ENCODE data around the gene DOCK3.
A peak's percentile ranks its signal among the peaks of the same experiment; 100 is the strongest.

The DOCK3 gene, protein sequence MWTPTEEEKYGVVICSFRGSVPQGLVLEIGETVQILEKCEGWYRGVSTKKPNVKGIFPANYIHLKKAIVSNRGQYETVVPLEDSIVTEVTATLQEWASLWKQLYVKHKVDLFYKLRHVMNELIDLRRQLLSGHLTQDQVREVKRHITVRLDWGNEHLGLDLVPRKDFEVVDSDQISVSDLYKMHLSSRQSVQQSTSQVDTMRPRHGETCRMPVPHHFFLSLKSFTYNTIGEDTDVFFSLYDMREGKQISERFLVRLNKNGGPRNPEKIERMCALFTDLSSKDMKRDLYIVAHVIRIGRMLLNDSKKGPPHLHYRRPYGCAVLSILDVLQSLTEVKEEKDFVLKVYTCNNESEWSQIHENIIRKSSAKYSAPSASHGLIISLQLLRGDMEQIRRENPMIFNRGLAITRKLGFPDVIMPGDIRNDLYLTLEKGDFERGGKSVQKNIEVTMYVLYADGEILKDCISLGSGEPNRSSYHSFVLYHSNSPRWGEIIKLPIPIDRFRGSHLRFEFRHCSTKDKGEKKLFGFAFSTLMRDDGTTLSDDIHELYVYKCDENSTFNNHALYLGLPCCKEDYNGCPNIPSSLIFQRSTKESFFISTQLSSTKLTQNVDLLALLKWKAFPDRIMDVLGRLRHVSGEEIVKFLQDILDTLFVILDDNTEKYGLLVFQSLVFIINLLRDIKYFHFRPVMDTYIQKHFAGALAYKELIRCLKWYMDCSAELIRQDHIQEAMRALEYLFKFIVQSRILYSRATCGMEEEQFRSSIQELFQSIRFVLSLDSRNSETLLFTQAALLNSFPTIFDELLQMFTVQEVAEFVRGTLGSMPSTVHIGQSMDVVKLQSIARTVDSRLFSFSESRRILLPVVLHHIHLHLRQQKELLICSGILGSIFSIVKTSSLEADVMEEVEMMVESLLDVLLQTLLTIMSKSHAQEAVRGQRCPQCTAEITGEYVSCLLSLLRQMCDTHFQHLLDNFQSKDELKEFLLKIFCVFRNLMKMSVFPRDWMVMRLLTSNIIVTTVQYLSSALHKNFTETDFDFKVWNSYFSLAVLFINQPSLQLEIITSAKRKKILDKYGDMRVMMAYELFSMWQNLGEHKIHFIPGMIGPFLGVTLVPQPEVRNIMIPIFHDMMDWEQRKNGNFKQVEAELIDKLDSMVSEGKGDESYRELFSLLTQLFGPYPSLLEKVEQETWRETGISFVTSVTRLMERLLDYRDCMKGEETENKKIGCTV (N-terminal part only)

DNA sequence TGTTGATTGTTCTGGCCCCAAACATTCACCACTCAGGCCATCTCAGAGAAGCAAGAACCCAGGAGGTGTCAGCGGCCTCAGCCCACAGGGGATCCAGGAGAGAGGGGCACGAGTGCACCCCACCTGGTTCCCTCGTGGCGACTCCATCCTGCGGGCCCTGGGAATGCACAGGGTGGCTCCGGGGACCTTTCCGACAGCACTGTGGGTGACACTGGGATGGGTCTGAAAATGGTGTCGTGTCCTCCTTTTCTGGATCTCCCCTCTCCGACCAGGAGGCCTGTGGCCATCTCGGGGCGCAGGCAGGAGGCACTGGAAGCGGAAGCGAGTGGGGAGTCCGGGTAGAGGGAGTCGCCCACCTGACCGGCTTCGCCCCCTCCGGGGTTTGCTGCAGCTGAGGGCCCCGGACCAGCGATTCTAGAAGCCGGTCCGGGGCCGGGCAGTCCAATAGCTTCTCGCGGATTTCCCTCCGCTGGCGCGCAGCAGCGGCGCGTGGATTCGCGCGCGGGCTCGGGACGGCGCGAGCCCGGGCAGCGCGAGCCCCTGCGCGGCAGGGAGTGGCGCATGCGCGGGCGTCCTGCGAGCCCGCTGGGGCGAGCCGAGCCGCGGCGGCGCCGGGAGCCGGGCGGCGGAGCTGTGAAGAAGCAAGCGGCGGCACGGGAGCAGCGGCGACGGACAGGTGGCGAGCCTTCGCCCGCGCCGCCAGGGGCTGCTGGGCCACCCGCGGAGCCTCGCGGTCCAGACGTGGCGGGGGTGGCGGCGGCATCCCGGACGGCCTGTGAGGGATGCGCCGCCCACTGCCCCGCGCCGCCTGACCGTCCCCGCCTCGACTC, at the start of gene DOCK3:
Gene DOCK3 (plus strand): TSS at position 579 of the 830 bp plus-strand sequence. CDS start 337 bp downstream, outside the sequence.
- DNase-seq: peak; percentile 32

DNA sequence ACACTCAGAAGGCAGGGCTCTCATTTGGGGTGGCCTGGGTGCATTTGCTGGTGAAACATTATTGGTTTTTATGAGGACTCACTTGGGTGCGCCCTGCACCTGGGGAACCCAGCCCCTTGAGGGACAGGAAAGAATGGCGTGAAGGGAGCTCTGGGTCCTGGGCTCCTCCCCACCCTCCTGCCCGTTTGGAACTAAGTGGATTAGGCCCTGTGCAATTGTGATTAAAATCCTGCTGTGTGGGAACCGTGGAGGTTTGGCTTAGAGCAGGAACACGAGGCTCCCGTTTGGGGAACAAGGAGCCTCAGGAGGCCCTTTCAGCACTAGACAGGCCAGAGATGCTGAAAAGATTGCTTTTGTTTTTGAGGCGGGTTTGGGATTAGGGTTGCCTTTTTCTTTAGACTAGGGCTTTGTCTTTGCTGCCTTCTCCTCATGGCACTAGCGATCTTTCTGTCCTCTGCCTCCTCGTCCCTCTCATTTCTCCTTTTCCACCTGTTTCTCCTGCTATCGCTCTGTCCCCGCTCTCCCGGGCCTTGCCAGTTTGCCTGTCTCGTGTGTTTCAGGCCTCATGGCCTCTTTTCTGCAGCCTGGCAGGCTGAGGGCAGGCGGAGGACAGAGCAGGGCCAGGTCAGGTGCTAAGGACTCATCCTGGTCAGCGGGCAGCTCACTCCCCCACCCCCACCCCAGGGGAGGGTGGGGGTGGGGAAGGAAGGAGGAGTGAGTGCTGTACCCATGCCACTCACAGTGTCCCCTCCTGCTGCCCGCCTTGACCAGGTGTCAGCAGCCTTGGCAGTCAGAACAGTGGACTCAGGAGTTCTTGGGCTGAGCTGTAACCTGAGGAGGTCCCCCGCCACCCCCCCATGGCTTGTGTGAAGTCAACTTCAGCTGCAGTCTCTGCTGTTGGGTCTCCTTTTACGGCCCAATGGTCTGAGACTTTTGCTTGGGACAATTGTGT, 49.2 kb upstream of the DOCK3 start:
- DNase-seq: no peak

- DNase-seq: no peak
These were observed 48.3 kb upstream of the DOCK3 start for GRCh38 chr3:50626401-50626800.

DNA sequence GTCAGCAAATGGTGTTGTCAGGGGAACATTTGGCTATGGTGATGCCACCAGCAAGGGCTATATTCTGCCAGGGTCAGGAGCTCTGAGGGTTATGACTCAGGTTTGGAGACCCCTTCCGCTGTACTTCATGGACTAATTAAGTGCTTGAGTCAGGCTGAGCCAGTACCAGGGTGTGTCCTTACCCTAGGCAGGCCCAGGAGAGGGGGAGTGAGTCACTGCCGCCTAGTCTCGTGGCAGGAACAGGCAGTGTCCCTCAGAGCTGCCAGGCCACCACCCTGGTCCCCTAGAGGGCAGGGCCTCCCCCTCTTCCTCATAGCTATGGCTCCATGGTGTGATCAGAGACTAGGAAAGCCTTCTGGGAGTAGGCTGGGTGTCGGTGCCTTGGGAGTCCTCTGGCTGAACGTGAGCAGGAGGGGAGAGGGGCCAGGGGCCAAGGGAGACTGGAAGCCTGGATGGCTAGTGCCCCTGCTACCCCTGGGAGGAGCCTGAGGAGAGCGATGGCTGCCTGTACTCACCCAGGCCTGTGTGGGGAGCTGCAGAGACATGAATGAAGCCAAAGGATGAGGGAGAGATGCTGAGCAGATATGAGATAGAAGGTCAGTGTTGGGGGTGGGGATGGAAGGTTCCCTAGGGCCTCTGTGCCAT, 47.2 kb upstream of the DOCK3 start:
- no peak for DNase-seq

GRCh38 chr3:50628601-50629000, 46.1 kb upstream of the DOCK3 start:
- no peak for DNase-seq

GRCh38 chr3:50630394-50630793, 44.3 kb upstream of the DOCK3 start:
- DNase-seq: no peak

- no peak for DNase-seq
These were observed 43.9 kb upstream of the DOCK3 start for GRCh38 chr3:50630877-50631276.

DNA sequence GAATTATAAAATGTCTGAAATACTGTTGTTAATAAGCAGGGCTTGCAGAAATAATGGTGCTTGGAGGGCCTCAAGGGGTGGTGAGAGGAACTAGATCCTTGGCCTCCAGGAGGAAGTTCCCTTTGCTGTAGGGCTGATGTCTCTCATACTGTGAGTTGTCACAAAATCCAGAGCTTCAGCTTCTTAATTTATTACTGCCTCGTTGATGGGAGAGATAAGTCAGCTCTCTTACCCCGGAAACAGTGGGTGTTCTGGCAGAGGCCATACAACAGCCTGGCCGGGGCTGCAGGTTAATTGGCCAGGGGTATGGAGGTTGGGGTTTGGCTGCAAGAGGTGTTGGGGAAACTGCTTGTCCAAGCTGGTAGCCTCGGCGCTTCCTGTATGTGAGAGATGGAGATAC, 42.3 kb upstream of the DOCK3 start:
- DNase-seq: no peak

- no peak for DNase-seq
These were observed 41.4 kb upstream of the DOCK3 start for GRCh38 chr3:50633230-50633790.

DNA sequence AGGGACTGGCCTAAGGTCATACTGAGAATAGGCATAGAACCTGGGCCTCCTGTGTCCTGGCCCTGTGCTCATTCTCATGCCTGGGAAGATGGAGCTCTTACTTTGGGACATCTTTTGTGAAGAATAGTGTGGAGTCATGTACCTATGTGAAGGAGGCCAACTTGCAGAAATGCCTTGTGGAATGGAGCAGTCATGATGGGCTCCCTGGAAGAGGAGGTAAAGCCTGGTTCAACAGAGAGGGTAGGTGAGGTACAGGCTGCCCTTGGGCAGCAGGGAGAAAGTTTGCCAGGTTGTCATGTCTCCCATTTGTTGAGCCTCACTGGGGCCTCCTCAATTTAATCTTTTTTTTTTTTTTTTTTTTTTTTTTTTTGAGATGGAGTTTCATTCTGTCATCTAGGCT, 39.7 kb upstream of the DOCK3 start:
- no peak for DNase-seq

GRCh38 chr3:50637011-50637410, 37.7 kb upstream of the DOCK3 start:
- no peak for DNase-seq

DNA sequence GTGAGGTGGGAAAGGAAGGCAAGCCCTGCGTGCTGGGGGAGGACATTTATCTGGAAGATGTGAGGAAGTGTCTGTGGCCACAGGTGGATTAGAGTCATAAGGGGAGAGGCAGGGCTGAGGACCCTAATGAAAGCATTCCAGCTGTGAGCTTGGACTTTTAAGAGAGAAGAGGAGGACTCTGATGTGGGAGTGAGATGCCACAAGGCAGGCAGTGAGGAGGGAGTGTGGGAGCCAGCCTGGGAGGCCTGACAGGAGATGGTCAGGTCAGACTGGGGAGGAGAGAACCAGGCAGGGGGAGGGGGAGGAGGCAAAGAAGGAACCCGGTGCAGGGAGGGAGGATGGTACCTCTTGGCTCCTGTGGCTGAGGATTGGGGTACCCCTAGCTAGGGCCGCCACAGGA, 36.8 kb upstream of the DOCK3 start:
- DNase-seq: no peak

DNA sequence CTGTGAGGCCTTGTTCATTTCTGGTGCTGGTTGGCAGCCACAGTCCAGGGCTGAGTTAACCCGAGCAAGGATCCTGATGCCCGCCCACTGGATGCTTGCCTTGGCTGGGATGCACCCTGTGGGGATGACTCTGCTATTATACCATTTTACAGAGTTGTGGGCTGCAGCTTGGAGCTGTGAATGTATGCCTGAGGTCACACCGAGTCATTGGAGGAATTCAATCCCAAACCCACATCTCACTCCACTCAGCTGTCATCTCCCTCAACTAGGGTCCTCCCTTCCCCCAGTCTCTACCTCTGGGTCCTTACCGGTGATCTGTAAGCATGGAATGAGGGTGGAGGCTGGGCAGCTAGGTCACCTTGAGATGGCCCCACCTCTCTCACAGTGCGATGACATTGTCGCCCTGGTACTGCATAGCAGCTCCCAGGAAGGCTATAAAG, 35.7 kb upstream of the DOCK3 start:
- no peak for DNase-seq

- no peak for DNase-seq
These were observed 32.3 kb upstream of the DOCK3 start for GRCh38 chr3:50642382-50642781.

- no peak for DNase-seq
These were observed 30.2 kb upstream of the DOCK3 start for GRCh38 chr3:50644561-50644960.

- no peak for DNase-seq
These were observed 29.3 kb upstream of the DOCK3 start for GRCh38 chr3:50645378-50645777.

DNA sequence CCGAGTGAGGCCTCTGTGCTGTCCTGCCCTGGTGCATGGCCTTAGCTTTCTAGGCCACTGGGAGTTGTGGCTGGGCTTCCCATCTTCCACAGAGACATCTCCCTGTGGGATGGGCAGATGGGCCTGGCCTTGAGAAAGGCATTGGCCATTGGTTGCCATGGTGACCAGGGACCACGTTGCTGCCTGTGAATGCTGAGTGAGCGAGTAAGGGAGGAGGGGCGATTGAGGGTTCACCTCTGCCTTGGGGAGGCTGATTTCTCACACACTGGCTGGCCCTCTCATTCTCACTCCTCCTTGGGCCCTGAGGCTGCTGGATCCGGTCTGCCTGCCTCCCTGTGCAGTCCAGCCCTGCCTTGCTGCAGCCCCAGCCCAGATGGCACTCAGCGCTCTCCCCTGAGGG, 26.4 kb upstream of the DOCK3 start:
- DNase-seq: no peak

DNA sequence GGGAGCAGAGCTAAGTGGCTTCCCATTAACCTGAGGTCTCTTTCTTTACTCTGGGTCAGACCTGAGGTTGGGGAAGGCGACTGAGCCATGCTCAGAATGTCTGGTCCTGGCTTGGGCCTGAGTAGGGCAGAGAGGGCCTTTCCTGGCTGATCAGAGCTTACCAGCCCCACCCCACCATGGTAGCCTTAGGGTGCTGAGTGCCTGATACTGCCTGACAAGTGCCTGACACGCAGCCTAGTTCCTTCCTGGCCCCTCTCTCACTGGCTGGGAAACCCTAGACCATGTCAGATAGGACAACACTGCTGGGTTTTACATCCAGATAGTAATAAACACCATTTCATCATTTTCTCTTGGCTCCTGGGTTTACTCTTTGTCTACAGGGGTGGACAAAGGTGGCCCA, 25.8 kb upstream of the DOCK3 start:
- no peak for DNase-seq

DNA sequence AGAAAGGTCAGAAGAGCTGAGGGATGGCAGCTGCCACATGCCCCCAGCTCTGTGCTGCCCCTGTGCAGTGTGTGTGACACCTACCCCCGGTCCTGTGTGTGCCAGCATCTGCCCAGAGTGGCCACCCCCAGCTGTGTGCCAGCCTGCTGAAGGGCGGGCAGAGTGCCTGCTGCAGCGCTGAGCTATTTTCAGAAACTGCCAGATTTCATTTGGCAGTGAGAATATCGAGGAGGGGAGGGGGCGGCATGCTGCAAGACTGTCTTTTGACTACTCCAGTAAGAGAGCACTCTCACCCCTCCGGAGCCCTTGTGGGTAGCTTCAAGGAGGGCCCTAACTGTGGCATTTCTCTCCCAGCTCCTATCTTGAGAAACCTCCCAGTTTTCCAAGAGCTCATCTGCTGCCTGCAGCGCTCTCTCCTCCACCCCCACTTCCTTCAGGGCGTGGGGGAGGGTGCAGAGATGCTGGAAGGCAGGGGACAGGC, 25.2 kb upstream of the DOCK3 start:
- DNase-seq: no peak

GRCh38 chr3:50650018-50650417, 24.7 kb upstream of the DOCK3 start:
- DNase-seq: no peak

All from NCI-H774 (cell line).